ENCODE results near the gene ENPP3. TPM values are rescaled to one million over a fixed set of nuclear protein-coding genes. Genes with fewer than 3 reads are reported as not detected.
A peak's percentile ranks its signal among the peaks of the same experiment; 100 is the strongest.

Gene ENPP3
- total RNA-seq, 1 experiment from 2014 or later = not detected

- TF ChIP-seq MAX (CRISPR knock-in tag; IDR thresholded peaks at IDR 0.05) (no peak), TP53 (CRISPR knock-in tag; IDR thresholded peaks at IDR 0.05) (no peak), ZBTB21 (CRISPR knock-in tag; IDR thresholded peaks at IDR 0.05; ENCODE audit: borderline replicate concordance) (no peak), FOXJ3 (CRISPR knock-in tag; IDR thresholded peaks at IDR 0.05; ENCODE audit: borderline replicate concordance) (no peak)
Observed at GRCh38 chr6:131594074-131594473, 43.0 kb upstream of the ENPP3 start (continued).

- H3K27ac Mint-ChIP-seq = no peak overlapping the region
- no peak overlapping the region for H3K4me3 Mint-ChIP-seq
- H3K9me3 Mint-ChIP-seq = no peaks in the 10 kb centered on the region
- POLR2A ChIA-PET = interaction anchor here (0.7 kb wide), 1 partner anchor 10 kb away, joined by 3 read pairs; no protein-coding TSS in a partner anchor
- DNase-seq (ENCODE audit: low spot score) (no peak), ATAC-seq (no peak)
- H3K36me3 Mint-ChIP-seq = peaks cover 52% of the 10 kb centered on the region
- H3K27me3 Mint-ChIP-seq (ENCODE audit: low read depth) = no peaks in the 10 kb centered on the region
- CTCF ChIA-PET = interaction anchor here (0.6 to 1.5 kb wide), 6 partner anchors 14 to 435 kb away, joined by 3 to 7 read pairs (median 4); partner anchors contain the start of gene MED23
- TF ChIP-seq, protein P1, sequence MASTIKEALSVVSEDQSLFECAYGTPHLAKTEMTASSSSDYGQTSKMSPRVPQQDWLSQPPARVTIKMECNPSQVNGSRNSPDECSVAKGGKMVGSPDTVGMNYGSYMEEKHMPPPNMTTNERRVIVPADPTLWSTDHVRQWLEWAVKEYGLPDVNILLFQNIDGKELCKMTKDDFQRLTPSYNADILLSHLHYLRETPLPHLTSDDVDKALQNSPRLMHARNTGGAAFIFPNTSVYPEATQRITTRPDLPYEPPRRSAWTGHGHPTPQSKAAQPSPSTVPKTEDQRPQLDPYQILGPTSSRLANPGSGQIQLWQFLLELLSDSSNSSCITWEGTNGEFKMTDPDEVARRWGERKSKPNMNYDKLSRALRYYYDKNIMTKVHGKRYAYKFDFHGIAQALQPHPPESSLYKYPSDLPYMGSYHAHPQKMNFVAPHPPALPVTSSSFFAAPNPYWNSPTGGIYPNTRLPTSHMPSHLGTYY (CRISPR knock-in tag; IDR thresholded peaks at IDR 0.05) = no peak
- TF ChIP-seq CTCF (IDR thresholded peaks at IDR 0.05) (0 out of 2 replicates have a peak, but pooled peaks have one; percentile 11), SOX15 (CRISPR knock-in tag; IDR thresholded peaks at IDR 0.05) (no peak)
- H3K4me1 Mint-ChIP-seq = no peaks in the 10 kb centered on the region
Observed at GRCh38 chr6:131597446-131597845, 39.7 kb upstream of the ENPP3 start.

DNA sequence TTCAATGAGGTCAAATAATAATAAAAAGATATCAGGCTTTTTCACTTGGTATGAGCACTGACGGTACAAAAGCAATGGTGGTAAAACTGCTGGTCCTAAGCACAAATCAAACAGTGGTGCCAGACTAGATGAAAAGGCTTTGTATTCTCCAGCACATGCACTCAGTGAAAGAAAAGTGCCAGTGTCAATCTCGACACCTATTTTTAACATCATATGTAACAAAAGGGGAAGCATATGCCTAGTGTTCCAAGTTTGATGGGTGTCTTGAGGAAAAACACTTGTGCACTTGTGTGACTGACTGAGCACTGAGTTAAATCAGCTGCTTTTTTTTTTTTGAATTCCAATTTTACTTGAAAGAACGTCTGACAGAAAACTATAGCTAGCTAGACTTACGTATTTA is 36.4 kb upstream of the ENPP3 start:
- TF ChIP-seq ZNF317 (CRISPR knock-in tag; IDR thresholded peaks at IDR 0.05; ENCODE audit: borderline replicate concordance, low read depth) = no peak
- TF ChIP-seq AFF4 (CRISPR knock-in tag; IDR thresholded peaks at IDR 0.05; ENCODE audit: borderline replicate concordance) = no peak
- no peak for TF ChIP-seq TEAD1 (CRISPR knock-in tag; IDR thresholded peaks at IDR 0.05)
- no peak for TF ChIP-seq HMGA2 (CRISPR knock-in tag; IDR thresholded peaks at IDR 0.05)
- no peak for TF ChIP-seq ELF4 (CRISPR knock-in tag; IDR thresholded peaks at IDR 0.05; ENCODE audit: low read depth)
- TF ChIP-seq USF2 (CRISPR knock-in tag; IDR thresholded peaks at IDR 0.05) = no peak
- TF ChIP-seq AR (CRISPR knock-in tag; IDR thresholded peaks at IDR 0.05) = no peak
- no peak for TF ChIP-seq IRF2 (CRISPR knock-in tag; IDR thresholded peaks at IDR 0.05; ENCODE audit: borderline replicate concordance, low read depth)
- TF ChIP-seq GTF2I (CRISPR knock-in tag; conservative IDR thresholded peaks at IDR 0.05) = no peak
- no peak for TF ChIP-seq ZNF425 (CRISPR knock-in tag; conservative IDR thresholded peaks at IDR 0.05)
- TF ChIP-seq CREB1 (CRISPR knock-in tag; IDR thresholded peaks at IDR 0.05) = no peak
- CTCF ChIA-PET = interaction anchor here (1.0 kb wide), 1 partner anchor 27 kb away, joined by 3 read pairs; the partner anchor contains the start of gene MED23

More for the DNA sequence above, 36.4 kb upstream of the ENPP3 start:
- Mint-ChIP-seq H3K4me1 (no peaks in the 10 kb centered on the region), H3K4me3 (no peak overlapping the region), H3K36me3 (peaks cover 37% of the 10 kb centered on the region), H3K27ac (no peak overlapping the region), H3K9me3 (no peaks in the 10 kb centered on the region), H3K27me3 (ENCODE audit: low read depth) (no peaks in the 10 kb centered on the region)
- ATAC-seq = no peak
- DNase-seq (ENCODE audit: low spot score) = no peak
- POLR2A ChIA-PET = no interaction called here

Data from WTC11 (cell line).